NK-92 treated with Interleukin-12 subunit alpha and Interleukin-12 subunit beta, amount 100 ng/mL, for 24 hours (cell line): ENCODE measurements around the gene LTK.
A peak's percentile ranks its signal among the peaks of the same experiment; 100 is the strongest.

ENCODE experiments used
- DNase-seq: peaks from one replicate; lab custom pipeline; 2025; lab: John Stamatoyannopoulos, UW

Gene LTK

DNA sequence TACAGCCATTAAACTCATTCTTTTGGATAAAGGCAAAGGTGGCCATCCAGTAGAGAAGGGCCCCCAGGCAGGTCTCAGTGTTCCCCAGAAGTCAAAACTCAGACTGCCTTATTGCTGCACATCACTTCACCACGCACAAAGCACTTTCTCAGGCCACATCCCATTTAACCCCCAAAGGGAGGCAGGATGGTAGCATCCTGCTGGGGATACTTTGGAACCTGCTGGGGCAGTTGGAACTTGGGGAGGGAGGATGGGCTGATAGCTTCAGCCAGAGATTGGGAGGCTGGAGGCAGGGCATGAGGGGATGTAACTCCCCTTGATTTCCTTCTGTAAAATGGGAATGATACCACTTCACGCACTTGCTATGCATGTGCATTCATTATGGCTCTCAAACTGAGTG, 15.0 kb downstream of the LTK start:
- DNase-seq = no peak

DNA sequence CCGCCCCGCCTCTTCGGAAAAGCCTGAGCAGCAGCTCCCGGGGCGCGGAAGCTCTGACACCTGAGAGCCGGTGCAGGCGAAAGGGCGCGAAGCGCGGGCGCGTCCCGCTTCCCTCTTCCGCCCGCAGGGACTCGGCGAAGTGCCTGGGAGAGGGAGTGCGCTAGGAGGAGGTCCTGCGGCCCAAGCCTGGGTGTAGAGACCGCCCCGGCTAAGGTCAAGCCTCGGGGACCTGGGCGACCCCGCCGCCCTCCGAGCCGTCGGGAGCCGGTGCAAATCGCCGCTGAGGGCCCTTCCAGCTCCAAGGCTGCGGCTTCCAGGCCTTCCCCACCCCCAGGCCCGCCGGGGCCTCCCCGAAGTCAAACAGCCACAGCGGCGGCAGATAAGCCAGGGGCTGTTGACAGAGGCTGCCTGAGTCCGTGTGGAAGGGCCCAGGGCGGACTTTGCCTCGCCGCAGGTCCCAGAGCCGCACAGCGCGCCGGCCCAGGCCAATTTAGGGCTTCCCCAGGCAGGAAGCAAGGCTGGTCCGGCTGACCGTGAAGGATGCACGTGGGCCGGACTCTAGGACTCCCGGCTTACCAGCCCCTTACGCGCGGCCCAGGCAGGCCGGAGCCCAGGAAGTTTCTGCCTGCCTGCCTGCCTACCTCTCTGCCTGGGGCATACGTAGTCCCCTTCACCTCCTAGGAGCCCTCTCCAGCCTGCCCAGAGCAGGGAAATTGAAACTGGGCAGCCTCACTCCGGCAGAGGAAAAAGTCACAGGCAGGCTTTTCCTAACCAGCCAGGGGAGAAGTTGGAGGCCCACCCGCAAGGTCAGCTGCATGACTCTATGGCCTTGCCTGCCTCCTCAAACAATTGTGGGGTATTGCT, 17.7 kb downstream of the LTK start:
- DNase-seq = no peak

DNA sequence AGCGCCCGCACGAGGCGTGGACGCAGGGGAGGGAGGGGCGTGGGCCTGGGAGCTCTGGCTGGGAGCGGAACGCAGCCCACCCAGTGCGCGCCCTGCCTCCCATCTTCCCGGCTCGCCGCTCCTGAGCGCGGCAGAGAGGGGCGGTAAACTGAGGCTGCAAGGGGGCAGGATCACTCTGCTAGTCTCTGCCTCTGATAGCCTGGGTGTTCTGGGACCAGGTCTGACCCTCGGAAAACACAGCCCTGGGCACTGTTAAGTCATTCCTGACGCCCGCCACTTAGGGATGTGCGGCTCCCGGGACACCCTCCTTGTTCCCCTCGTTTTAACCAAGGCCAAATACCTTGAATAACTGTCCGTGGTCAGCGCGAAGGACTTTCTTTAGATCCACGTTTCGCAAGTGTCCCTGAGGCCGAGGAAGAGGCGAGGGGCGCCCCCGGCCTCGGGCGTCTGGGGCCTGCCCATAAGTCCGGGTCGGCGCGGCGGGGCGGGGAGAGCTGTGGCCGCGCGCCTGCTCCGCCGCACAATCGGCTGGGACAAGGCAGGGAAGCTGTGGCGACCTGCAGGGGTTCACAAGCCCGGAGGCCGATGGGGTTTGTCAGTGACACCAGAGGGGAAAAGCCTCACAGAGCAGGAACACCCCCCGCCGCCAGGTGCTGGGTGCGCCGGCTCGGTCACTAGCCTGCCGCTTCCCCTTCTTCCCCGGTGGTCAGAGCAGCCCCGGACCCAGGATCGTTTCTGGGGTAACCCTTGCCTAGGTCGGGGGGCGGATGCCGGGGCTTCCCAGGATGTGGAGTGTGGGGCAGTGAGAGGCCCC, 18.5 kb downstream of the LTK start:
- no peak for DNase-seq

DNA sequence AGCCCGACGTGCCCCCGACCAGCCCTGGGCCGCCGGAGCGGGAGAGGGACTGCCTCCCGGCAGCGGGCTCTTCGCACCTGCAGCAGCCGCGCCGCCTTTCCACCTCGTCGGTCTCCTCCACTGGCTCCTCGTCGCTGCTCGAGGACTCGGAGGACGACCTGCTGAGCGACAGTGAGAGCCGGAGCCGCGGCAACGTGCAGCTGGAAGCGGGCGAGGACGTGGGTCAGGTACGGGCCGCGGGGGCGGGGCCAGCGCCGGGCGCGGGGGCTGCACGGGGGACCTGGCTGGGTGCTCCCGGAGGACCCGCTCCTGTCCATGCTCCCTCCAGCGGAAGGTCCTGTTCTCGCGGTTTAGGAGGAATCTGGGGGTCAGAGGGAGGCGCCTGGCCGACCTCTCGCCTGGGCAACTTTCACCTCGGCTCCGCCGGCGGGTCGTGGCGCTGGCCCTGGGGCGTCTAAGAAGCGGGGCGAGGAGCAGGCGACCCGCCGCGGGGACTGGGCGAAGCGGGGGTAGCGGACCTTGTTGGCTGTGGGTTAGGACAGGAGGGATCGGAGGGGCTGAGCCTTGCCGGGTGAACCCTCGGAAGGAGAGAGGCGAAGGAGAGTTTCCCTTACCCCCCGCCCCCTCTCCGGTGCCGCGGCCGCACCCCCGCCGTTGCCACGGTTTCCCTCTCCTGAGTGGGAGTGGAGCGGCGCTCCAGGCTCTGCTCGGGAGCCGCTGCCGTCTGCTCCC, 19.3 kb downstream of the LTK start:
- DNase-seq = no peak

DNA sequence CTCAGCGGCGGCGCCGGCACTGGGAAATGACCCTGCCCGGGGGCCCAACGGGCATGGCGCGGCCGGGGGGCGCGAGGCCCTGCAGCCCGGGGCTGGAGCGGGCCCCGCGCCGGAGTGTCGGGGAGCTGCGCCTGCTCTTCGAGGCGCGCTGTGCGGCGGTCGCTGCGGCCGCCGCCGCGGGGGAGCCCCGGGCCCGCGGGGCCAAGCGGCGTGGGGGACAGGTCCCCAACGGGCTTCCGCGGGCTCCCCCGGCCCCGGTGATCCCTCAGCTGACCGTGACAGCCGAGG, 19.8 kb downstream of the LTK start:
- no peak for DNase-seq

DNA sequence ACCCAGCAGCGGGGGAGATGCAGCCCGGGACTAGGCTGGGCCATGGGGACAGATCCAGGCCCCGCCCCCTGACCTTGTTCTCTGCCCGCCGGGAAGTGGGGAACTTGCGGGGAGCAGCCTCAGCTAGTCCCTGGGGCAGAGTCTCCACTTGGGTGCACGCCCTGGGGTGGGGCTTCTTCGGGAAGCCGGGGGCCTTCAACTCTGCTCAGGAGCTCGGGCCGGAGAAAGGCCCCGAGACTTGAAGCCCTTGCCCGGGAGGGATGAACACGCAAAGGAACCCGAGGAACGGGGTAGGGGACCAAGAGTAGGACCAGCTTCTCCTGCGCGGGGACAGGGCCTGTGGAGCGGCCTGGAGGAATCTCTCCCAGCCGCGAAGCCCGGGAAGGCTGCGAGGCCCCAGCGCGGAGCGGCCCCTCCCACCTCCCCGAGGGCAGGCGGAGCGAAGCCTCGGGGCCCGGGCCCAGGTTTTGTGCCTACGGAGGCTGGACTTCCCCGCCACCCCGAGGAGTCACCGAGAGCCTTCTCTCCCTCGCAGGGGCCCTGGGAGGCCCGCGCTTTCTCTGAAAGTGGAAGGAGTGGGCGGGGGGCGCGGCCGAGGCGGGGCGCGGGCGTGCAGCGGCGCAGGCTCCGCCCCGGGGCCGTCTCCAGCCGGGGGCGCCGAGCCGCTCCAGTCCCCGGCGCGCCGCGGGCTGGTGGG, 20.3 kb downstream of the LTK start, which contains the start of gene ITPKA:
TSS of gene ITPKA (plus strand) at position 670 of the 697 bp plus-strand sequence. CDS start 54 bp downstream, outside the sequence.
- DNase-seq = no peak

DNA sequence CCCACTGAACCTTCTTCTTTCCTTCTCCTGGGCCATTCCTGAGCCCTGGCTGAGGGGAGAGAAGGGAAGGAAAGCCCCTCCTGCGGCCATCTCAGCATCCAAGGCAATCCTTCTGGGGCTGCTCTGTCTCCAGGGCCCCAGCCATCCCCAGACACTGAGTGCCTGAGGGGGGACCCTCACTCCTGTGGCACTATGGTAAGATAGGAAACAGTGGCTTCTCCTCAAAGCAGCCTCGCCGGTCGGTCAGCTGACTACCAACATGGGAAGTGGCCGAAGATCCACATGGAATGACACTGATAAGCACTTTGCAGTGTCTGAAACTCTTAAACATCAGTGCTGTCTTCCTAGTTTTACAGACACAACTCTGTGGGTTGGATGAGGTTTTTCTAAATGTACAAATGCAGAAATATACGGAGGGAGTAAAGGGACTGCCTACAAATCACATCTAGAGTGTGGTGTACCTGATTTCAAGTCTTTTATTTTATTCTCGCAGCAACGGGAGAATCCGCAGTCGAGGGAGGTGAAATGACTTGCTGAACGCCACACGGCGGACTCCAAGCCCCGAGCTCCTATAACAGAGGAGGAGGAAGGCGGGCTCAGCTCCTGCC, 20.9 kb downstream of the LTK start:
- no peak for DNase-seq

DNA sequence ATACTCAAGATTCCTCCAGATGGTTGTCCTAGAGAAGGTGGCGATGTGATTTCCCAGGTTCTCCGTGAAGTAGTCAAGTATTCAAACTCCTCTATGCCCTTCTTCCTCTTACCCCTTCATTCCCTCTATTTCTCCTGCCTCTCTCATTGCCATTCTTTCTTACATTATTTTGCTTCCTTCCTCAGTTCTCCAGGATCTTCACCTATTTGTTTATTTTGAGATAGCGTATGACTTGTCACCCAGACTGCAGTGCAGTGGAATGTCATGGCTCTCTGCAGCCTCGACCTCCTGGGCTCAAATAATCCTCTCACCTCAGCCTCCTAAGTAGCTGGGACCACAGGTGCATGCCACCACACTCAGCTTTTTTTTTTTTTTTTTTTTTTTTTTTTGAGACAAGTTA, 21.7 kb downstream of the LTK start:
- no peak for DNase-seq

DNA sequence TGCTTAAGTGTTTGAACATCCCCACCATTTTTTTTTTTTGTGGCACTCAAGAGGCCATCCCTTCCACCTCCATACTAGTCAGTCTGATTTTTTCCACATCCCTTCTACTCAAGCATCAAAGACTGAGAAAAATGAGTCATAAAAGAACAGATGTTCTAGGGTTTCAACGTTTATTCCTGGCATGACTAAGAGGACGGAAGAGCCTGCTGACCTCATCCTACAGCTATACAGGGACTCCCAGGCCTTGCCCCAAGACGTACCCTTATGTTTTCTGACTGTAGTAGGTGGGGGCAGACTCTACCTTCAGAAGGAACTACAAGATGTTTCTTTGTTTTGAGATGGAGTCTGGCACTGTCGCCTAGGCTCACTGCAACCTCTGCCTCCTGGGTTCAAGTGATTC, 23.3 kb downstream of the LTK start:
- DNase-seq = no peak

DNA sequence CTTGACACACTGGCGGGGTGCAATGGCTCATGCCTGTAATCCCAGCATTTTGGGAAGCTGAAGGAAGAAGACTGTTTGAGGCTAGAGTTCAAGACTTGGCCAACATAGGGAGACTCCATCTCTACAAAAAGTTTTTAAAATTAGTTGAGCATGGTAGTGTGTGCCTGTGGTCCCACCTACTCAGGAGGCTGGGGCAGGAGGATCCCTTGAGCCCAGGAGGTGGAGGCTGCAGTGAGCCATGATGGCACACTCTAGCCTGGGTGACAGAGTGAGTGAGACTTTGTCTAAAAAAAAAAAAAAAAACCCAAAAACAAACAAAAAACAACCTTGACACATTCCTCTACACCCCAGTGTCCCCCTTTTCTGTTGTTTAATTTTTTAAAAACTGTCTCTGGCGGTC, 24.0 kb downstream of the LTK start:
- DNase-seq = no peak

DNA sequence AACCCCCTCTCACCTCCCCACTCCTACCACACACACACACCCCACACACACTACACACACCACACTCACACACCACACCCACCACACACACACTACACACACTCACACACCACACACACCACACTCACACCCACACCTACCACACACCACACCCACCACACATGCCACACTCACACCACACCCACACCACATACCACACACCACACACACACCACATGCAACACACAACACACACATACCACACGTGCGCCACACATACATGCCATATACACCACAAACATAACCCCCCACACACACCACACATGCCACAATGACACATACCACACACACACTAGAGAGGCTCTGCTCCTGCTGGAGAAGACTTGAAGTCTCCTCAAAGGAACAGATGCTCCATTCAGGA, 25.8 kb downstream of the LTK start:
- DNase-seq = no peak

DNA sequence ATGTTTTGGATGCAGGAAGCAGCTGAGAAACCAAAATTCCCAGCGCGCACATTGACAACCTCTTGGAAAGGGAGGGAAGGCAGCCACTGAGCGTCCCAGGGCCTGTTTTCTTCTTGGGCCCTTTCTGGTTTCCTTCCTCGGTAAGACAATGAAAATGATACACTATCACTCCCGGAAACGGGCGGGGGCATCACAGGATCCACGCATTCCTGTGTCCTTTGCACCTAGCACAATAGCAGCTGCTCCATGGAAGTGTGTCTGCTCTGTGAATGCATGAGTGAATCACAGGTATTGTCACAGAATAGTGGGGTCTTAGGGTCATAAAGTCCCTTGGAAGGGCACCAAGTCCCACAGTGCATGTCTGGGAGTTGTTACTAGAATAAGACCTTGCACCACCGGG, 26.2 kb downstream of the LTK start:
- DNase-seq = no peak

DNA sequence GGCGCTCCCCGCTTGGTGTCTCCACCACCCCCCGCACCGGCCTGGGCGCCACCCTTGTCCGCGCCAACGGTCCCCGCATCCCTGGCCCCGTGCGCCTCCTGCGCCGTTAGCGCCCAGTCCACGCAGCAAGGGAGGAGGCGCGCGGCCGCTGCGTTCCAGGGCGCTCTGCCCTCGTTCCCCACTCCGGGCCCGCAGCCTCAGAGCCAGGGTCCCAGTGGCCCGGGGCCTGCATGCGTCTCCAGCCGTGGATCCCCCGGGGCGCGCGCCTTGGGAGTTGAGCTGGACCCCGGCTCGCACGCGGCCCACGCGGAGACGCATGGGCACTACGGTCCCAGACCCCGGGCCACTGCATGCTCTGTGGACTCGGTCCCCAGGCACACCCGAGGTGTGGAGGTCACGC, 27.3 kb downstream of the LTK start:
- no peak for DNase-seq

DNA sequence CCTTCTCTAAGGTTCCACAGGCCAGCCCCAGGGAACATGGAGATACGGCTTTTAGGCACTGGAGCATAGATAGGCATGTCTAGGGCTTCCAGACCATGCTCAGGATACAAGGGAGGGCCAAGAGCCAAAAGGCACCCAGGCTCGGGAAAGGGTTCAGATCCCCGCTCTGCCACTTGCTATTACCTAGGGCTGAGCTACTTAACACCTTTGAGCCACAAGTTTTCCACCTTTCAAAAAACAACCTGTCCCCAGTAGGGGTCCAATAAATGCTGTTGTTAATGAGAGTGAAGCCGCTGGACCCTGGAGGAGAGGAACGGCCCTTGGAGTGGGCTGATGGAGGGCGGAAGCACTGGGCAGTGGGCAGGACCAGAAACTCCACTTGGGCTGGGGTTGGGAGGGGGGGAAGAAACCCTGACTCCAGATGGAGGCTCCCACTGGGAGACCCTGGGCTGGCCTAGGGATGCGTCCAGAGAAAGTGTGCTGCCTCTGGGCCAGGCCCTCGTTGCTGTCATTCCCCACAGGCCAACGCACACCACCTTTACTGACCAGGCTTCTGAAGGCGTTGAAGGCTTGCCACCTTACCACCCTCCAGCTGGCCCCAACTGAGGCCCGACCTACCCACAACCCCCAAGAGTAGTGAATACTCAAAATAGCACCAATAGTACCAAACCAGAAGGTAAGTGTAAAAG, 28.5 kb downstream of the LTK start:
- DNase-seq = no peak

DNA sequence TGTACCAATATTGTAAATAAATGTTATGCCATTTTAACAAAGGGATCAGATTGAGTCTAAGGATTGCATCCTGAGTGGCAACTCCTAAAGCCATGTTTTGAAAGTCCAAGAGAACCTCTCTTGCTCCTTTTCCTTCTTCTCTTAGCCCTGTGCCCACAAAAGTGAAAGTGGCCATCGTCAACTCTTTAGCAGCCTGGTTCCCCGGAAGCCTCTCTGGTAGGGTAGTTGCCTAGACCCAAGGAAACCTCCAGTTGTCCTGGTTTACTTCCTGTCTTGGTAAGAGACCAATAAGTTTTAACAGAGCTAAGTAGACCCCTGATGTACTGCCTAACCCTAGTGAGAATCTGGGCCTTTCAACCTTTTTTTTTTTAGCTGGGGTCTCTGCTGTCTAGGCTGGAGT, 30.1 kb downstream of the LTK start:
- DNase-seq = no peak

DNA sequence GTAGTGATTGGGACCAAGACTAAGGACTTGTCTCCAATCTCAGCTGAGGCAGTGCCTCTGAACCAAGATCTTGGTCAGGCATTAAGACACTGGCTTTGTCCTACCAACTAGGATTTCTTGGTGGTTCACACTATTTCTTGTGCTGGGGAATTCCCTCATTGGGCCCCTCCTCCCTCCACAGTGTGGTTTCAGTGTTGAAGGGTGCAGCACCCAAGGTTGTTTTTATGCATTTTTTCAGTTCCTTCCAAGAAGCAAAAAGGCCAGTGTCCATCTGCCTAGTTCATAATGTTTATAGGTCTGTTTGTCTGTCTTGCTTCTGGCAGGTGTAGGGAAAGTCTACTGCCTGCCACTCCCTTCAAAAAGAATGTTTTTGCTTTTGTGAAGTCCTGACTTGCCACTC, 30.5 kb downstream of the LTK start:
- peak; percentile 37 for DNase-seq

DNA sequence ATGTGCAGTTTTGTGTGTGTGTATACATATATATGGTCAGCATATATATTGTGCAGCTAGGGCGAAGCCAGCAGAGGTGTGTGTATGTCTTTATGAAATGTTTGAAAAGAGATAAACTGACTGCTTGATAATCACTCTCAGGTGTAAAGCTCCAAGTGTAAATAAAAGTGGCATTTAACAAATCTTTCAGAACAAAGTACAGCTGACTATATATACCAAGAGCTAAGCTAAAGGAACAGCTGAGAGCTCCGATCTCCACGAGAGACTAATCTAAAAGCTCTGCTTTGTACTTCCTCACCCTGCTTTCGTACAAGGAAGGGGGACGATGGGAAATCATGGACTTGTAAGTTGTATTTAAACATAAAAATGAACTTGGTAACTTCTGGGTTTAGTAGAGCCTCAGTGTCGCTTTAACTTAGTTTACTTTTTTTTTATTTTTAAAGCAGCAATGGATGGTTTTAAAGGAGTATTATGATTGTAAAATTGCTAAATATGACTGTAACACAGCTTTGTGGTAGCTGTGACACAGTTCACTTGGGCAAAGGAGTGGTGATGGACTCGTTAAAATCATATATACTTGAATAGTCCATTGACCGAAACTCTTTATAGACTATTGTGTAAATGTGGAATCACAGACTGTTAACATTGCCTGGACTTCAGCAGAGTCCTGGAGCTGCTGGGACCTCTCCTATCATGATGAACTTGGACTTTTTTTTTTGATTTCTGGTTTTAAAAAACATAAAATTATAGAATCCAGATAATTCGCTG, 31.3 kb downstream of the LTK start:
- no peak for DNase-seq

DNA sequence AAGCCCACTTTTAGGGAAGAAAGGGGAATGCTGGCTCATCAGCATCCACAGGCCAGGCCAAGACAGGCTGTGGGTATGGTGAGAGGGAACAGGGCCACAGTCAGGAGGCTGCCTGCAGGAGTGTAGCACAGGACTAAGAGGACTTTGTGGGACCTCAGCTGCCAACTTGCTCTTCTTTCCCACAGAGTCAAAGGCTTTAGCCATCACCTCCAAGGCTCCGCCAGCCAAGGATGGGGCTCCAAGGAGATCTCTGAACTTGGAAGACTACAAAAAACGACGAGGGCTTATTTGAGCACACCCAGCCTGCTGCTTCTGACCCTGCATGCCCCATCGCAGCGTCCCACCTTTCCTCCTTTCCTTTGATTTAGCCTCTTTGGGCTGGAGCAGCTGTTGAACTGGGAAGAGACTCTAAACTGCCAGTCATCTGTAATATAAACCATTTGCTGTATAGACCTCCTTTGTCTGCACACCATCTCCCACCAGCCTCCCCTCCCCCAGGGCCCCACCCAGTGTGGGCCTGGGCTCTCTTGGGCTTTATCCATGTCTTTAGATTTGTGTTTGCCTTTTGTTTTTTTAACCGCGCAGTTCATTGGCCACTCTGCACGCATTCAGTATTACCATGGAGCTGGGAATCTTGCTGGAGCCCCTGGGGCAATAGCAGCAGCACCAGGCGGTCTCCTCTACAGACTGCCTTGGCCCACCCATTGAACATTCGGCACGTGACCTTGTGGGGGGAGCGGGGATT, 33.1 kb downstream of the LTK start:
- DNase-seq = no peak

DNA sequence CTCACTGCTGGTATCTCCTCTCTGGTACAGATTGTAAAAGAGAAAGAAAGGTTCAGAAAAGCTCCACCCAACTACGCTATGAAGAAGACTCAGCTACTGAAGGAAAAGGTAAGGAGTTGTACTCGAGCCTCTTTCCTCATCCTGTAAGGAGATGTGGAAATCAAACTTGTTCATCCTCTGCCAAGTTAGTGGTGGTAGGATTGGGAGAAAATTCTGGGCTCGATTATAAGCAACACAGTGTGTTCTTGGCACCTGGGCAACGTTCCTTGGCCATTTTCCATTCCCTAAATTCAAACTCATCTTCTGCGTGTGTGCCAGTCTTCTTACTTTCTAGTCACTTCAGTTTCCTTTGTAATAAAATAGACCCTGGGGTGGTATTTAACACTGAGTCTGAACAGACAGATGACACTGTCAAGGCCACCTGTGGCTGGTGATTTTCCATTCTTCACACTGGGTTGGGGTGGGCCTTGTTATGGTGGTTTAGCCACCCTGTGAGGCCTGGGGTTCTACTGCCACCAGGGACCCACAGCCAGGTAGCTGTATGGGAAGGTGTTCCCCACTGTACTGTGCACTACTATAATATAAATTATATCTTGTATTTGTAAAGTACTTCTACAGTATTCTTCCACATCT, 37.1 kb downstream of the LTK start:
- DNase-seq = no peak
